Neural progenitor cell (in vitro differentiated cells): ENCODE results near the gene AARS2.

Source experiments
- EZH2 ChIP-seq: fragments of 200-600 bp; sonication (generic); IDR thresholded peaks from 2 replicates; pipeline ENCODE4 v1.6.1; 2017; ENCODE audit warnings: antibody characterized with exemption, mild to moderate bottlenecking, moderate library complexity
- EZH2phosphoT487 ChIP-seq: fragments of 200-600 bp; sonication (generic); IDR thresholded peaks from 2 replicates; pipeline ENCODE4 v1.6.1; 2017; ENCODE audit warnings: antibody characterized with exemption
- TF ChIP-seq, protein P1 (sequence below): fragments of 200-600 bp; sonication (generic); IDR thresholded peaks from 2 replicates; pipeline ENCODE4 v1.5.1; 2017; ENCODE audit warnings: antibody characterized with exemption, mild to moderate bottlenecking

DNA sequence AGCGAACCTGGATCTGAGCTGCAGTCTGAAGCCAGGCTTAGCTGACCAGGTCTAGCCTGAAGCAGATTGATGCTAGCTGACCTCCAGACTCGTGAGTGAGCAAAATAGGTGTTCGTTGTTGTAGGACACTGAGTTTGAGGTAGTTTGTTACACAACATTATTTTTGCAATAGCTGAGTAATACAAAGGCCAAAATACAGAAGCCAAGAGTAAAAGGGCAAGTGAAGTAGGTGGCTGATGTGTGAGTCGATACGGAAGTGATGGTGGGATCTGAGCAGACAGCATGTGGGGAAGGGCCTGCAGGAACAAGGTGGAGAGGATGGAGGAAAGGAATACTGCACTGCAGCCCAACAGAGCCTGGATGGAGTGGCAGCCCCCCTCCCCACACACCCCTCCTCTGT is 20.8 kb upstream of the AARS2 start:
- TF ChIP-seq, protein P1, sequence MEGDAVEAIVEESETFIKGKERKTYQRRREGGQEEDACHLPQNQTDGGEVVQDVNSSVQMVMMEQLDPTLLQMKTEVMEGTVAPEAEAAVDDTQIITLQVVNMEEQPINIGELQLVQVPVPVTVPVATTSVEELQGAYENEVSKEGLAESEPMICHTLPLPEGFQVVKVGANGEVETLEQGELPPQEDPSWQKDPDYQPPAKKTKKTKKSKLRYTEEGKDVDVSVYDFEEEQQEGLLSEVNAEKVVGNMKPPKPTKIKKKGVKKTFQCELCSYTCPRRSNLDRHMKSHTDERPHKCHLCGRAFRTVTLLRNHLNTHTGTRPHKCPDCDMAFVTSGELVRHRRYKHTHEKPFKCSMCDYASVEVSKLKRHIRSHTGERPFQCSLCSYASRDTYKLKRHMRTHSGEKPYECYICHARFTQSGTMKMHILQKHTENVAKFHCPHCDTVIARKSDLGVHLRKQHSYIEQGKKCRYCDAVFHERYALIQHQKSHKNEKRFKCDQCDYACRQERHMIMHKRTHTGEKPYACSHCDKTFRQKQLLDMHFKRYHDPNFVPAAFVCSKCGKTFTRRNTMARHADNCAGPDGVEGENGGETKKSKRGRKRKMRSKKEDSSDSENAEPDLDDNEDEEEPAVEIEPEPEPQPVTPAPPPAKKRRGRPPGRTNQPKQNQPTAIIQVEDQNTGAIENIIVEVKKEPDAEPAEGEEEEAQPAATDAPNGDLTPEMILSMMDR: no peak
- TF ChIP-seq EZH2 (no peak), EZH2phosphoT487 (no peak)
